ENCODE data around the gene UXS1. TPM values are rescaled to one million over a fixed set of nuclear protein-coding genes. Genes with fewer than 3 reads are reported as not detected.
A peak's percentile ranks its signal among the peaks of the same experiment; 100 is the strongest.

UXS1 gene
- total and polyA plus RNA-seq, 7 donors = 8.4 to 59.8 (median 21.3) TPM

- DNase-seq = no peak
- TF ChIP-seq CTCF (IDR thresholded peaks at IDR 0.05) (no peak), EP300 (IDR thresholded peaks at IDR 0.05) (no peak), POLR2A (IDR thresholded peaks at IDR 0.05) (no peak), POLR2AphosphoS5 (IDR thresholded peaks at IDR 0.05) (no peak)
- H3K27me3 ChIP-seq = no peaks in the 10 kb centered on the region
- no peak overlapping the region for H3K4me3 ChIP-seq
- H3K36me3 ChIP-seq = peaks cover 0 to 13% (median 0%) of the 10 kb centered on the region in 4 donors
- H3K9me3 ChIP-seq = peaks cover 0 to 3% (median 0%) of the 10 kb centered on the region in 4 donors
- intact Hi-C loops (cut with DNase I) = no loop called here
- 93 to 95% methylated on average over 1 of the region's 1 CpG for WGBS, 2 donors
- no peak overlapping the region for H3K27ac ChIP-seq
- H3K4me1 ChIP-seq = no peaks in the 10 kb centered on the region
Measured at GRCh38 chr2:106153781-106154180, 40.3 kb downstream of the UXS1 start.

GRCh38 chr2:106147665-106148064, 46.4 kb downstream of the UXS1 start:
- intact Hi-C loops (cut with DNase I) = no loop called here
- H3K27me3 ChIP-seq = no peaks in the 10 kb centered on the region
- 79 to 88% methylated on average over 3 of the region's 3 CpGs for WGBS, 2 donors
- no peak for DNase-seq
- TF ChIP-seq POLR2A (IDR thresholded peaks at IDR 0.05) (no peak), POLR2AphosphoS5 (IDR thresholded peaks at IDR 0.05) (no peak), EP300 (IDR thresholded peaks at IDR 0.05) (no peak), CTCF (IDR thresholded peaks at IDR 0.05) (no peak)
- H3K4me1 ChIP-seq = no peaks in the 10 kb centered on the region
- peak overlapping the region in 1 of 4 donors; percentile 32 for H3K27ac ChIP-seq
- H3K4me3 ChIP-seq = no peak overlapping the region
- H3K9me3 ChIP-seq = no peaks in the 10 kb centered on the region
- no peaks in the 10 kb centered on the region for H3K36me3 ChIP-seq

GRCh38 chr2:106147159-106147558, 46.9 kb downstream of the UXS1 start:
- Histone ChIP-seq H3K9me3 (no peaks in the 10 kb centered on the region), H3K27me3 (no peaks in the 10 kb centered on the region), H3K36me3 (no peaks in the 10 kb centered on the region), H3K4me1 (no peaks in the 10 kb centered on the region), H3K4me3 (no peak overlapping the region), H3K27ac (peak overlapping the region in 1 of 4 donors; percentile 32)
- intact Hi-C loops (cut with DNase I) = no loop called here
- no peak for DNase-seq
- TF ChIP-seq EP300 (IDR thresholded peaks at IDR 0.05) (no peak), POLR2A (IDR thresholded peaks at IDR 0.05) (no peak), CTCF (IDR thresholded peaks at IDR 0.05) (no peak), POLR2AphosphoS5 (IDR thresholded peaks at IDR 0.05) (no peak)
- 62 to 67% methylated on average over 3 of the region's 3 CpGs for WGBS, 2 donors

GRCh38 chr2:106144621-106145331, 49.3 kb downstream of the UXS1 start:
- 85 to 90% methylated on average over 21 of the region's 21 CpGs for WGBS, 2 donors
- Histone ChIP-seq H3K27me3 (no peaks in the 10 kb centered on the region), H3K9me3 (no peaks in the 10 kb centered on the region), H3K27ac (no peak overlapping the region), H3K4me3 (no peak overlapping the region), H3K4me1 (peaks cover 0 to 7% (median 3%) of the 10 kb centered on the region in 4 donors), H3K36me3 (no peaks in the 10 kb centered on the region)
- intact Hi-C loops (cut with DNase I) = no loop called here
- TF ChIP-seq CTCF (IDR thresholded peaks at IDR 0.05) = no peak
- TF ChIP-seq POLR2AphosphoS5 (IDR thresholded peaks at IDR 0.05) = no peak
- no peak for TF ChIP-seq EP300 (IDR thresholded peaks at IDR 0.05)
- no peak for TF ChIP-seq POLR2A (IDR thresholded peaks at IDR 0.05)
- DNase-seq = no peak

All from sigmoid colon (tissue), 7 donors.